D721Med (cell line): ENCODE measurements around the gene PDZD4.

Source experiments
- DNase-seq: peaks from one replicate; pipeline ENCODE4 v3.0.0; 2011; ENCODE audit warnings: low spot score; ENCODE audit not compliant: insufficient read length
- FAIRE-seq: peaks from 2 replicates; lab custom pipeline; 2011; peaks lifted over from hg19 to GRCh38; lab: Jason Lieb, UNC
- CTCF ChIP-seq: IDR thresholded peaks from 2 replicates; pipeline ENCODE4 v1.5.1; 2012; ENCODE audit warnings: mild to moderate bottlenecking, control low read depth; ENCODE audit not compliant: insufficient read depth; ENCODE audit errors: missing control alignments

Gene PDZD4

DNA sequence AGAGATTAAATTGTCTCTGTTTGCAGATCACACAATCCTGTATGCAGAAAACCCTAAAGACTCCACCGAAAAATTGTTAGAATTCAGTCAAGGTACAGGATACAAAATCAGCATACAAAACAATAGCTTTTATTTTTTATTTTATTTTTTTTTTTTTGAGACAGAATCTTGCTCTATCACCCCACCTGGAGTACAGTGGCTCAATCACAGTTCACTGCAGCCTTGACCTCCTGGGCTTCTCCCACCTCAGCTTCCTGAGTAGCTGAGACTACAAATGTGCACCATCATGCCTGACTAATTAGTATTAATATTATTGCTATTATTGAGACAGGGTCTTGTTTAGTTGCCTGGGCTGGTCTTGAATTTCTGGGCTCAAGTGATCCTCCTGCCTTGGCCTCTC, 75.2 kb downstream of the PDZD4 start:
- DNase-seq (no peak), FAIRE-seq (no peak)
- no peak for TF ChIP-seq CTCF
